Fibroblast of gingiva (primary cell): ENCODE measurements around the gene PJA1.

ENCODE experiments used
- DNase-seq: peaks from one replicate; pipeline ENCODE4 v3.0.0-alpha.2; 2011; ENCODE audit warnings: low read depth

PJA1 gene

GRCh38 chrX:69165087-69165651 lies at the start of gene PJA1:
Gene PJA1, minus strand, starts transcription at chrX:69165453. Its CDS starts 2,380 bp downstream, at chrX:69163073.
- peak; percentile 70 for DNase-seq

- no peak for DNase-seq
These were observed 49.2 kb upstream of the PJA1 start for GRCh38 chrX:69214463-69214862.

GRCh38 chrX:69211701-69212100 lies 46.4 kb upstream of the PJA1 start:
- no peak for DNase-seq

GRCh38 chrX:69210581-69210980 lies 45.3 kb upstream of the PJA1 start:
- no peak for DNase-seq

GRCh38 chrX:69207216-69207615 lies 42.0 kb upstream of the PJA1 start:
- no peak for DNase-seq

- no peak for DNase-seq
These were observed 38.4 kb upstream of the PJA1 start for GRCh38 chrX:69203638-69204037.

GRCh38 chrX:69197690-69198089 lies 32.4 kb upstream of the PJA1 start:
- no peak for DNase-seq

- DNase-seq: no peak
These were observed 31.4 kb upstream of the PJA1 start for GRCh38 chrX:69196666-69197065.

GRCh38 chrX:69195810-69196209 lies 30.6 kb upstream of the PJA1 start:
- DNase-seq: no peak

- no peak for DNase-seq
These were observed 29.9 kb upstream of the PJA1 start for GRCh38 chrX:69195192-69195591.

- no peak for DNase-seq
These were observed 27.4 kb upstream of the PJA1 start for GRCh38 chrX:69192603-69193002.

GRCh38 chrX:69189576-69190371 lies 24.5 kb upstream of the PJA1 start:
- DNase-seq: no peak

- no peak for DNase-seq
These were observed 21.4 kb upstream of the PJA1 start for GRCh38 chrX:69186651-69187050.

GRCh38 chrX:69185886-69186285 lies 20.6 kb upstream of the PJA1 start:
- no peak for DNase-seq

GRCh38 chrX:69185141-69185540 lies 19.9 kb upstream of the PJA1 start:
- no peak for DNase-seq

- DNase-seq: no peak
These were observed 17.6 kb upstream of the PJA1 start for GRCh38 chrX:69182818-69183380.

- DNase-seq: no peak
These were observed 14.2 kb upstream of the PJA1 start for GRCh38 chrX:69179380-69179911.

GRCh38 chrX:69178592-69178991 lies 13.3 kb upstream of the PJA1 start:
- DNase-seq: no peak

GRCh38 chrX:69177511-69178162 lies 12.4 kb upstream of the PJA1 start:
- DNase-seq: no peak

- no peak for DNase-seq
These were observed 10.8 kb upstream of the PJA1 start for GRCh38 chrX:69176053-69176452.

- no peak for DNase-seq
These were observed 8.7 kb upstream of the PJA1 start for GRCh38 chrX:69173906-69174305.

- no peak for DNase-seq
These were observed 7.7 kb upstream of the PJA1 start for GRCh38 chrX:69172937-69173336.

- DNase-seq: no peak
These were observed 5.1 kb upstream of the PJA1 start for GRCh38 chrX:69170319-69170718.
